DMS153 (cell line): ENCODE data around the gene NFIB.
A peak's percentile ranks its signal among the peaks of the same experiment; 100 is the strongest.

ENCODE experiments used
- DNase-seq: peaks from one replicate; lab custom pipeline; 2025; lab: John Stamatoyannopoulos, UW

NFIB gene

DNA sequence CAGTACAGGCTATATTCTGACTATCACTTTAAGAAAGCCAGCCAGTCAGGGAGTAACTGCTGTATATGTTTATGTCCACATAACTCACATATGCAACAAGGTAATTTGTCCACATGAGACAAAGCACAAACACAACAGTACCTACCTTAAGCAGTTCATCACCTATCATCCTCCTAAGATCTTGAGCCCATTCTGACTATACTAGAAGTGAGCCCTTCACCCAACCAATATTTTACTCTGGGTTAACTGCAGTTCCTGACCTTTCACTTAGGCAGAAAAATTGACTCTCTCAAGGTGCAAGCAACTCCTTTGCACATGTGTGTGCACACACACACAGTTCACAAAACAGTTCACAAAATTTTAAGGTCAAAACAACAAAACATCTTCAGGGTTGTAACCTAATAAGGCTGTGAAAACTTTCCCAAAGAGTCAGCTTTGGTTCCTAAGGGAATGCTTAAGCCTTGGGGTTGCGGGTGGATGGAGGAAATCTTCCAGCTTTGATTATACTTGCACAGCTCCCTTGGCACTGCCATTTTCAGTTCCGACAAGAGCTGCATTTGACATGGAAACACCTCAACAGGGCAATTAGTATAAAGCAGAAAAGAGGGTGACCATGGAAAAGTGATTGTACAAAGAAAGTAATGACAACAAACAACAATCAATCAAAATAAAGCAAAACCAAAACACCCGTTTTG lies 215.3 kb downstream of the NFIB start:
- no peak for DNase-seq

DNA sequence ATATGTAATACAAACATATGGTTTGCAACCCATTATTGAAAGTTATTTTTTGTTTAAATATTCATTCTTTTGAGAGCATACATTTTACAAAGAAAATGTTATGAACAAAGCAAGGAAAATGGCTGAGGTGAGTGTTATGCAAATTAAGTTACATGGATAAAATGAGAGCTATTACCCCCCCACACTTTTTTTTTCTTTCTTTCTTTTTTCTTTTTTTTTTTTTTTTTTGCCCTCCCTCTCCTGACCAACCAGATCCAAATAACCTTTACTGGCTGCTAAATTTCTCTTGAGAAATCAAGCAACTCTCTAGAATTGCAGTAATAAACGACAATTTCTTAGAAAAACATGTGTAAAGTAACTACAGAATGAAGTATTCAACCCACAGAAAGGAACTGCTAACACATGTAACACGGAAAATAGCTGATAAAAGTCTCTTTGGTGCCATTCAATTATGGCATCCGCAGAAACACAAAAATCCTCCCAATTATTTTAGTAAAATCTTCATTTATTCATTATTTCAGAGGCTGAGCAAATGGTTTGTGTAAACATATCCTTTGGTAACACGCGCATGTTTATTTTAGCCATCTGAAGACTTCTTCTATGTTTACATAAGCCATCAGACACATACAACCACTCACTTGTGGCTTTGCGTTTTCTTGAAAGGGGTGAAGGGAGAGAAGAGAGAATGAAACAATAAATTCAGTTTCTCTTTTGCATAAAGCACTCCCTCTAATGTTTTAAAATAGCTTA lies 216.1 kb downstream of the NFIB start:
- DNase-seq = no peak

DNA sequence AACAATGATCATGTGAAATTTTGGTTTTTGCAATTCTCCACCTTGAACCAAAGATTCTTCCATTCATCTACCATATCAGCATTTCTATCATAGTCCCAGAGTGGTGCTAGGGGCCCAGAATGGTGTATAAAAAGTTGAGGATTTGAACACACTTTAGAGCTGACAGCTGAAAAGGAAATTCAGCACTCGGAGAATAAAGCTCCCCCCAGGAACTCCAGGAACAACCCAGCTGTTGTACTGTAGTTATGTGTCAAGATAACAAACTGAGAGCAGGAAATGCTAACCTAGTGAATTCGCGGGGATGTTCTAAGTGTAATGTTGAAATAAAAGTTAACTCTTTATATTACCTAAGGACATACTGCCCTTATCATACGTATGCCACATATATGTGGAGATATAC lies 216.7 kb downstream of the NFIB start:
- peak; percentile 27 for DNase-seq

DNA sequence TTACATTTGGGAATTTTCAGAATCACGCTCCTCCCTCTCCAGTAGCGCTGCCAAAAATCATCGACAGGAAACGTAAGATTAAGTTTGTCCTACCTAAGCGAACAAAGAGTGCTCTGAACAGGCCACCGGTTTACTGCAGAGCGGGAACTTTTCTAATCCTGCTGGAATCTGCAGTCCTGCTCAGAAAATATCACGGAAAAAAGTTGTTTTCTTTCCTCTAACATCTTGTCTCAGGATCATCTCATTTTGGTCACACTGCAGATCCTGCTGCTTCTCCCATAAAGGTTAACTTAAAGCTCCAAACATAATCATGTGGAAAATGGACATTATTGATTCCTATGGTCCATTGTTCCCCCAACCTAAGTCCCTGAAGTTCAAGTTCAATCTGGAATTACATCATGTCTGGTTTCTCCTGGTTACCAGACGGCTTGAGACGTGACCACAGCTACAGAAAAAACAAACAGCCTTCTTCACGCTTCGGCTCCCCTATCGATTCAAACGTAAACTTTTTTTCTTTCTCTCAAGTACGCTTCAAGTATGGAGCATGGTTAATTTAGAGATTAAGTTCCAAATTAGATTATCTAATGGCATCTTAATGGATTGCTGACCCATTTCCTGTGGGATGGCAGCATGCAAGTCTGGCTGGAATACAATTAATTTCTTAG lies 217.6 kb downstream of the NFIB start:
- DNase-seq = peak; percentile 70

DNA sequence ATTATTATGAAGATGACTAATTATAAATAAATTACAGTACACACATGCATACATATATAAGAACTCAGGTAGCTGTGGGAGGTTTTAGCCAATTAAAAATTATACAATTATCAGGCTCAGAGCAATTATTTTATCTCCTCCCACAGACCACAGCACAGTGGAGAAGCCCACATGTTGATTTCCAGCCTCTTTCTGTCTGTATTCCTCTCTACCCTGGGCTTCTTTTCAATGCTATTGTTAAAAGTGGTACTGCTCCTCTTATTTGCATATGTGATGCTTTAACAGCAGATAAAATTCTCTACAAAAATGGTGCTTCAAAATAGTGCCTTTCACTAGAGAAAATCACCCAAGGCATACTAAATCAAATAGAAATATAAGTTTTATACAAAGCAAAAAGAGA lies 218.7 kb downstream of the NFIB start:
- no peak for DNase-seq

DNA sequence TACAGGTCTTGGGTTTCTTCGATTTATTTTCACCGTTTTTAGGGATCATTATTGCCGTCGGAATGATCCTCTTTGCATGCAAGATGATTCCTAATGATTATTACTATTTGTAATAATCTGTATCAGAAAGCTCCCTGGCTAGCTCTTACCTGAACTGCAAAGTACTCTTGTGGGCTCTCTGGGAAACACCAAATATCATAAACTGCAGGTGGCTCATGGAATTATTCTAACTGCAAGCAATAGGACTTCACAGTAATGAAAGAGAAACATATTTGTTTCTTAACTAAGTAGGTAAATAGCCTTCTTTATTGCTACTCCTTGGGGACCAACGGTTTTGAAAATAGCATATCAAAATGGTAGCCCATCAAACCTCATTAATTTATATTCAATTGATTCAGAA lies 219.4 kb downstream of the NFIB start:
- DNase-seq = no peak

DNA sequence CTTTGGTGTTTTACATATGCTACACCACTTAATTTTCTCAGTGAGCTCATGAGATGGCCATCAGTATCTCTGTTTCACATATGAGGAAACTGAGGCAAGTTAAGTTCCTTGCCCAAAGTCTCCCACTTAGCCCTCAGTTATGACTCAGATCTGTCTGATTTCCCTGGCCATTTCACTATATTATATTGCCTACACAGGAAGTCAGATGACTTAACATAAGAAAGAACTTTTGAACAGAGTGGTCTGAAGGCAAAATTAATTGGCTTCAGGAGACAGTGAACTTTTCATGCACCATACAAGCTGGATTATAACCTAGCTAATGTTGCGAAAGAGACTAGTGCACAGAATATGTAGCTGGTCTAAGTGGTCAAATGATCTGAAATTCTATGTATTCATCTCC lies 221.6 kb downstream of the NFIB start:
- no peak for DNase-seq

DNA sequence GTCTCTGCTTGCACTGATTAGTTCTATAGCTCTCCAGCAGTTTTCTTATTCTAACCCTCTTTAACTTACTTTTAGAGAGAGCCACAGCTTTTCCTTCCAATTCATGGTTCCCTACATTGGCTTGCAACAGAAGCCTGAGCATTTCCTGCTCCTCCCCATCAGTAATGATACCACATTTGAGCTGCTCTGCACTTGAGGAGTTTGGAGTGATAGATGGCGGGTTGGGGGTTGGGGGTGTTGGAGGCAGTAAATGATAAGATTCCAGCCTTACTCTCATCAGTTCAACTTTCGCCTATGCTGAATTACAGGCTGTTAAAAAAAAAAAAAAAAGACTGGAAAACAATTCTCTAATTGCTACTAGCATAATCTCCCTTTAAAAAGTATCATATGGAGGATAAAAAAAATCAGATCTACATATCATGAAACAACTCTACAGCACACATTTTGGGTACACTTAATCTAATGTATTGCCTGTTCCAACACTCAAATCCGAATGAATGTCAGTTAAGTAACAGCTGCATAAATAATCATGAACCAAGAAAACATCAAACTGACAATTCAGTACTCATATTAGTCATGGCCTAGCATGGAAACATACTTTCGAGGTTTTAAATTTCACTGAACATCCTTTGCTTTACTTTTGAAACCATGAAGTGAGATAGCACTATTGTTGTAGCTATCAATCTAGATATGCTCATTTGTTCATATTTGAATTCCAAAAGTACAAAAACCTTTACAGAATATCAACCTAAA lies 224.7 kb downstream of the NFIB start:
- no peak for DNase-seq

DNA sequence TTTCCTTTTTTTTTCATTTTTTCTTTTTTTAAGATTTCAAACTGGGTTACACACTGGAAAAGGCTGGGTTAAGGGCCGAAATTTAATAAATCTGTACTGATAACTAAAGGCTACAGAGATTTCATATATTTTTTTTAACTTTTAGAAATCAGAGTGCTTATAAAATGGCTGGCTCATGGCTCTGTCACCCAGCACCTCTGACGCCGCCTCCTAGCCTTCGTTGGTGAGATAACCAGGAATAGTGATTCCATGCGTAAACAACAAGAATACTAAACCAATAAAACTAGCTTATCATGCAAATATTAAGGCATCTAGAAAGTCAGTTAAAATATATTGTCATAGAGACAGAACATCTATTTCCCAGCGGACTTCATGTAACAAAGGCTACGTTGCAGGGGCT lies 226.4 kb downstream of the NFIB start:
- DNase-seq = no peak

DNA sequence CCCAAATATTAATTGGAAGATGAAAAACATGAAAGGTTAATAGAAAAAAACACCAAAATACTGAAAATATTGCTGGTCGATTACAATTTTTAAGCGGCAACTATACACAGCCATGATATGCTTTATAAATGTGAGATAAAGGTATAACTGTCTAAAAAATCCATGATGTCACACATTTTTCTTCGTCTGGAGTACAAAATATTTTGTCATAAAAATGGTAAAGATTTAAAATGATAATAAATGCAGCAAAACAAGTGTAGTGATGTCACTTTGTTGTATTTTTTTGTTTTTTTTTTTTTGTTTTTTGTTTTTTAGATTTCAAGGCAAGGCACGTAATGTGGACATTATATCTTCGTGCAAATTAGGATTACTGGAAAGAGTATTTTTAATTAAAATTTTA lies 227.4 kb downstream of the NFIB start:
- no peak for DNase-seq

DNA sequence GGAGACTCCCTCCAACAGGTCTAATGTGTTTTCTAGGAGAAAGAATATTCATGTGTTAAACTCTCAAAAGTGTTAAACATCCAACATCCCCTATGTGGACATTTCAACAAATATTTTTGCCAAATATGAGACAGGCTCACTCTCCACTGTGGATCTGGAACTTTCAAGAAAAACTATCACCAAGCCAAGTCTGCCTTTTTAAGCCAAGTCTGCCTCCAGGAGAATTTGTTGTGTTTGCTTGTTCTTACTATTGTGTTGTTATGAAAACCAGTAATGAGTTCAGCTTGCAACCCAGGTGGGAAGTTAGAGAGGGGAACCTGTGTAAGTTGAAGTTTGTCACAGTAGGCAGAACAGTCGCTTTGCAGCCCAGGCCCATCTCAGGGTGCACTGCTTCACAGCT lies 228.1 kb downstream of the NFIB start:
- no peak for DNase-seq

DNA sequence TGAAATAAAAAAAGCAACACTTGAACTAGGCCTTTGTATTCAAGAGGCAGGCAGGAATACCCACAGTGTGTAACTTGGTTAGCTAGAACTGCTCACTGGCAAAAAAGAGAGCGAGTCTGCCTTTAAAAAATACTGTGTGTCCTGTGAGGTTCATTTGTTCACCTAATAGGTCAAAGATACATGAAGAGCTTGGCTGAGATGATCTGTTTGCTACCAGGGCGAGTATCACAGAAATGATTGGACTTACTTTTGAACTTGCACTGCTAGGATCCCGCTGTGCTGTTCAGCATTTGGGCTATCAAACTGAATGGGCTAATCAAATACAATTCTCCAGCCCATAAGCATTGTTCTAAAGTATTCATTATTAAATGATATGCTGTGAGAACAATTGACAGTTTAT lies 229.1 kb downstream of the NFIB start:
- DNase-seq = no peak

DNA sequence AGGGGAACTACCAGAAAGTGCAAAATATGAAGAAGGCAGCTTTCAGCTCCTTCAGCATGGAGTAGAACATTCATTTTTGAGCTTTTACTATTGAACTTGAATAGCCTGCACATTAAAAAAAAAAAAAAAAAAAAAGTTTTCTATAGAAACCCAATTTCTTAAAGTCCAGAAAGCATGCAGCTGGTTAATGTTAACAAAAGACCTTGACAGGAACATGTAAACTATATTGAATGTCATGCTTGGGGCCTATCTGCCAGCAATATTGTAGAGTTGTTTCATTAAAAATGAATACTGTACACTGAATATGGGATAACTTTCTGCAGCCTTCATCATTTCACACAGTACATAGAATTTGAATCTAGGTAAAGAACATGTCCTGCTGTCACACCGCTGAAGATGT lies 230.6 kb downstream of the NFIB start:
- DNase-seq = no peak

DNA sequence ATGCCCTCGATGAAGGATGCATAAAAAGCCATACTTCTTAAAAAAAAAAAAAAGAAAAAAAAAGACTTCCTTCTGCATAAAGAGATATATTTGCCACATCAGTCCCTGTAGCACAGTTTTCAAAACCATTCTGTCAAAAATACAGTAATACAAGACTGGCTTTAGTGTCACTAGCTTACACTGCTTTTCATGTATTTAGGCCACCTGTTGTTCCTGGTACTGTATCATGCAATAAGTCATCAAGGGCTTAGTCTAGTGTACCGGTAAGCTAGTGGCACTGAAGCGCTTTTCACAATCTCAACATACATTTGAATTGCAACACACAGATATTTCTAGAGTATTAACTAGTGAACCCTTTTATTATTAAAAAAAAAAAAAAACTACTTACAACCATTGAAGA lies 231.2 kb downstream of the NFIB start:
- no peak for DNase-seq

DNA sequence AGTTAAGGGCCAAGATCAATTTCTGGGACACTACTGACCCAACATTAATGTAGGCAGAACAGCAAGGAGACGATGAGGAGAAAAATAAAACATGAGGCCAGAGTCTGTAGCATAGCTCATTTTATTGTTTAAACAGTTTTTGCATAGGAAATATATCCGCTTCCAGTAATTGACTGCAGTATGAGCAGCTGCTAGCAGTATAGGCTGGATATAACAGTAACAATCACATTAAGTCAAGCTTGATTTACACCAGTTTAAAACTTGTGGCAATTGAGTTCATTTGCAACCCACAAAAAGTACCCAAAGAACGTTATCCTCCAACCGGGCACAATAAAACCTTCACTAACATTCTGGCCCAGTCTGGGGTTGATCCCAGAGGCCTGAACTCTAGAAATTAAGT lies 232.2 kb downstream of the NFIB start:
- no peak for DNase-seq

DNA sequence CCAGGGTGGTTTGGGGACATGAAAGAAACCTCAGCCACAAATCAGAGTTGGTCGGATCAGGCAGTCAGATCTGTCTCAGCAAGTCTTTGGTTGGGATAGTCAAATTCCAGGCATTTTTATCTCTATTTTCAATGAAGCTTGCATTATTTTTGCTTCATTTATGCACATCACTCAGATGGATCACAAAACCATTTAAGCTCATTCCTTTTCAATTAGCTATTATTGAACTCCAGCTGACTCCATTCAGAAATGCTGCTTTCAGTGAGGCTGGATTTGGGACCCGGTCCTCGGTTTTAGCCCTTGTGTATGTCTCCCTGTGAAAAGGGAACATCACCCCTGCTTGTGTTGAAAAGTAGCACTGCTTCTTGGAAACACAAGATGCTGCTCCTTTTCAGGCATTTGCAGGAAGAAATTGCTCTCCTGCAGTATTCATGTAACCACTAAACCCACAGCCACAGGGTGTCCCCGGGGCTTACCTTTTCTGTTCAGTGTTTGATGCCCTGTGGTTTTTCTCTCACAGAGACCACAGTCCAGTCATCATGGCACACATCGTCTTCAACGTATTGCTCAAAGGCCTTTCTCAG lies 232.9 kb downstream of the NFIB start:
- no peak for DNase-seq

DNA sequence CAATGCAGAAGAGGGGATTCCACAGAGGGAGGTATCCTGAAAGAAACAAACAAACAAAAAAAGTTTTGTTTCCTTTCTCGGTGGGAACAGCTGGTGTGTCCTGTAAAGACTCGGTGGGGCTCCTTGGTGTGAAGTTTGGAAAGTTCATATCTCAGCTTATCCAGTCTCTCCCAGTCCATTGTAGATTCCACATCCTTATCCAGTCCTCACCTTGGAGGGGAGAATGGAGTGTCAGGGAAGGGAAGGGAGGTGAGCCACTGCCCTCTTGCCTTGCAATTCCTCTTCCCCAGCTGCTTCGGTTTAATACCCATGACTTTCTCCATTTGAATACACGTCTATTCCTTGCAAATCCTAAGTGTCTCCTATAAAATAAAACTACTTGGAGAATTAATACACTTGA lies 234.5 kb downstream of the NFIB start:
- DNase-seq = no peak

DNA sequence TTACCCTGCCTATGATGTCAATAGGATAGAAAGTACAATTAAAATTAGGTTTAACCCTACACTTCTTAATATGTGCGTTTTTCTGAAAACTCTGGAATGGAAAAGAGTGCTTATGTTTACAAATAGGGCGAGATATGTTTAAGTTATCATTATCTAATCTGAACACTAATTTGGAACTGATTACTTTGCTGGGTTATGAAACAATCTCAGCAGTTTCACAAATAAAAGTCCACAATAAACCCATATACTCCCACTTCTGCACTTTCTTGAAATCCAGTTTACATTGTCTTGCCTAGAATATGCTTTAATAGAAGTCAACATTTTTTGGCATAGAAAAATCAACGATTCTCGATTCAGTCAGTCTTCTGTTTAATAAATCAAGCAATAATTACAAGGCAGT lies 236.3 kb downstream of the NFIB start:
- DNase-seq = no peak

DNA sequence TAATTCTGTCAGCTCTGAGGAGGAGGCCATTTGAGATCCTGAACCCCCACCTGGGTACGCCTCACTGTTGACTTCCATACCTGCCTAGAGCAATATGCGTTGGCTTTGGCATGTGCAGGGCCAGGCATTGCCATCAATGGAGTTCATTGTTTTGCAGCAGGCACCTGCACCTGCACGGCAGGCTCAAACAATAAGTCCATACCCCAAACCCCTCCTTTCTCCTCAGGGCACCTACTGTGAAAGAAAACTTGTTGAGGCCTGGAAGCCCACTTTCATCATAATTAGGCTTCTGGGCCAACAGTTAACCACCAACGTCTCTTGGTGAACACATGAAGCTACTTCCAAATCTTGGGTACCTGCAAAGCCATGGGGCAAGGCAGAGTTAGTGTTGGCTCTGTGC lies 238.7 kb downstream of the NFIB start:
- peak; percentile 20 for DNase-seq

DNA sequence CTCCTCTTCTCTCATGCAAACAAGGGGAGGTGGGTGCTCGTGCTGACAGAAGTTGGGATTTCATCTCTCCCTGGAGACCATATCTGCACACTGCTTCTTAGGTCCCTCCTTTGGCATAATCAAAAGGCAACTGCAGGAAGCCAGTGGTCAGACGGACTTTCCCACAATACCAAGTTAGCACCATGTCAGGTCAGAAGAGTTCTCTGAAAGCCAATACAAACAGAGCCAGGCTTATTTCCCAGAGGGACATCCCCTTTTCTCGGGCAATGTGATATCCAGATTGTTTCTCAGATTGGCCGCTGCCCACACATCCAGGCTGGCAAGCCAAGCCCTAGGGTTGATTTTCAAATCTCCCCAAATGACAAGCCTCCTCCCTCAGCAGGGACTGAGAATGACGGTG lies 241.1 kb downstream of the NFIB start:
- DNase-seq = no peak

DNA sequence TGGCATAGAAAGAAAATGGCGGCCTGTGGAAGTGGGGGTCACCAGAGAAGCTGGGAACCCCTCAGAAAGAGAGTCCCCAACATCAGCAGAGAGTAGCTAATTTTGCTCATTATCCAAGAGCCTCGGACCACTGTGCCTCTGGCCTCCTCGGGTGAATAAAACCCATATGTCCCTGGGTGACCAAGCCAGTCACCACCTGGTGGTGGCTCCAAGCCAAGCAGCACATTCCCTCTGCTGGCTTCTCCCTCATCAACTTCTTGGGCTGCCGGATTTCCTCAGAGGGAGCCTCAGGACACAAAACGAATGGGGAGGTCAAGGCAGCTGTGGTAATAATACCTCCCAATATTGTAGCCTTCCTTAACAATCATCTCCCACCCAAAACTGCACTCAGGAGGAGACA lies 242.5 kb downstream of the NFIB start:
- no peak for DNase-seq

DNA sequence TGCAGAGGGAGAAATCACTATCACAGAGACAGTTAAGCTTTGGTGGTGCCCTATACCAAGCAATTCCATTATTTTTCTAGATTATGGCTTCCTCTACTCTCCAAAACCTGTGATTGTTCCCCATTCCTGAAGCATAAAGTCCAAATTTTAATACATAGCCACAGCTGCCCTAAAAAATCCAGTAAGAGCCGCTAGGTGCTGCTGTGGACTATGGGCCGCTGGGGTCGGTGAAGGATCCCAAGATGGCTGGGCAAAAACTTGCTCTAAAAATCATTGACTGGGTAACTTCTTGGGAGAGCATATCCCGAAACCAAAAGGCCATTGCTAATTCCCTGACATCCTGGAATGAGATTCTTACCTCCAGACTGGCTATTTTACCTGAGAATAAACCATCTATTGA lies 245.3 kb downstream of the NFIB start:
- DNase-seq = no peak
